Globus pallidus (tissue), 1 donor: ENCODE measurements around the gene RABGAP1L.
"Not testable (repeated sequence)": the region's sequence is repeated elsewhere in the genome, so short reads cannot be mapped to it uniquely, and the experiment has no call there.

Source experiments
- DNase-seq: peaks from one replicate; pipeline ENCODE4 v3.0.0-alpha.2; 2015; ENCODE audit warnings: low spot score

RABGAP1L gene

GRCh38 chr1:174289644-174290310 is 130.5 kb downstream of the RABGAP1L start:
- DNase-seq = no peak

- DNase-seq = no peak
Observed at GRCh38 chr1:174291059-174291458, 131.7 kb downstream of the RABGAP1L start.

GRCh38 chr1:174296309-174296708 is 137.0 kb downstream of the RABGAP1L start:
- DNase-seq = no peak

GRCh38 chr1:174297351-174297750 is 138.0 kb downstream of the RABGAP1L start:
- no peak for DNase-seq

DNA sequence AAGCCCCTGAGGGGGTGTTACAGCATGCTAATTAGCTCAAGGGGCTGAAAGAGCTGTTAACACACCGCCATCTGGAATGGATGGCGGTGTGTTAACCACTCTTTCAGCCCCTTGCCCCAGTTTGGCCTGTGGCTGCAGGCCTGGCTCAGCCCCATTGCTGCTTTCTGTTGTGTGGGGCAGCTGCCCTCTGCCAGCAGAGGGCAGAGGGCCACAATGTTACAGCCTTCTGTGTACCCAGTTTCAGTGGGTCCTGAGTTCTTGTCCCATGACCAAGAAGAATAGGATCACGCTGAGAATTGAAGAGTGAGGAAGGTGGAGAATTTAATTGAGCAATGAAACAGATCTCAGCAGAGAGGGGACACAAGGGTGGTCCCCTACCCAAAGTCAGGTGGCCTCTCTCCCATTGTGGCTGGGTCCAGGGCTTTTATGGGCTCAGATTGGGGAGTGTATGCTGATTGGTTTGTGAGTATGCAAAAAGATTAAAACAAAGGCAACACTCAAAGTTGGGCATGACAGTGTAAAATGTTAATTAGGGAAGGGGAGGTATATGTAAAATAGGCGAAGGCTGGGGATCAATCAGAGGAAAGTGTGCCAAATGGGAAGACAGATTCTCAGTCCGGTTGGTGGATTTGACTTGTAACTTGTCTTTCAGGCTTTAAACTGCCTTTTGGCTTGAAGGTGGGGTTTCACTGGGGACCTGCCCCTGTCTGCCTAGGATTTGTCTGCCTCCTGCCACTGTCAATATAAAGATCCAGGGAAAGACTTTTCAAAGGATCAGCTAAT is 142.2 kb downstream of the RABGAP1L start:
- no peak for DNase-seq

DNA sequence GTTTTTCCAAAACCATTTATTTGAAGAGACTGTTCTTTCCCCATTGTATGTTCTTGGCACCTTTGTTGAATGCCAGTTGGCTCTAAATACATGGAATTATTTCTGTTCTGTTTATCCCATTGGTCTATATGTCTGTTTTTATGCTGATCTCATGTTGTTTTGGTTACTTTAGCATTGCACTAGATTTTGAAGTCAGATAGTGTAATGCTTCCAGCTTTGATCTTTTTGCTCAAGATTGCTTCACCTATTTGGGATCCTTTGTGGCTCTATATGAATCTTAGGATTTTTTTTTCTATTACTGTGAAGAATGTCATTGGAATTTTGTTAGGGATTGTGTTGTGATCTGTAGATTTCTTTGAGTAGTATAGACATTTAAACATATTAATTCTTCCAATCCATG is 149.3 kb downstream of the RABGAP1L start:
- no peak for DNase-seq

DNA sequence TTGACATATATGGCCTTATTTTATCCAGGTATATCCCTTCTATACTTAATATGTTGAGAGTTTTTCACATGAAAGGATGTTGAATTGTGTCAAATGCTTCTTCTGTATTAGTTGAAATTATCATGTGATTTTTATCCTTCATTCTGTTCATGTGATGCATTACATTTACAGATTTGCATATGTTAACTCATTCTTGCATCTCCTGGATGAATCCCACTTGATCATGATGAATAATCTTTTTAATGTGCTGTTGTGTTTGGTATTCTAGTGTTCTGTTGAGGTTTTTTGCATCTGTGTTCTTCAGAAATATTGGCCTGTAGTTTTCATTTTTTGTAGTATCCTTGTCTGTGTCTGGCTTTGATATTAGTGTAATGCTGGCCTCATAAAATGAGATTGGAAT is 150.2 kb downstream of the RABGAP1L start:
- no peak for DNase-seq

GRCh38 chr1:174314433-174314832 is 155.1 kb downstream of the RABGAP1L start:
- no peak for DNase-seq

GRCh38 chr1:174315239-174315638 is 155.9 kb downstream of the RABGAP1L start:
- DNase-seq = no peak

DNA sequence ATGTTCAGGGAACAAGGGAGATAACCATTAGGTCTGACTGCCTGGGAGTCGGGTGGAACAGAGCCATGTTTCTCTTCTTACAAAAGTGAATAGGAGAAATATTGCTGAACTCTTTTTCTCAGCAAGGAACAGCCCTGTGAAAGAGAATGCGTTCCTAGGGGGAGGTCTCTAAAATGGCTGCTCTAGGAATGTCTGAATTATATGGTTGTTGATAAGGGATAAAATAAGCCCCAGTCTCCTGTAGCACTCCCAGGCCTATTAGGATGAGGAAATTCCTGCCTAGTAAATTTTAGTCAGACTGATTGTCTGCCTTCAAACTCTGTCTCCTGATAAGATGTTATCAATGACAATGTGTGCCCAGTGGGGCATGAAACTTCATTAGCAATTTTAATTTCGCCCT is 161.6 kb downstream of the RABGAP1L start:
- DNase-seq = not testable (repeated sequence)

DNA sequence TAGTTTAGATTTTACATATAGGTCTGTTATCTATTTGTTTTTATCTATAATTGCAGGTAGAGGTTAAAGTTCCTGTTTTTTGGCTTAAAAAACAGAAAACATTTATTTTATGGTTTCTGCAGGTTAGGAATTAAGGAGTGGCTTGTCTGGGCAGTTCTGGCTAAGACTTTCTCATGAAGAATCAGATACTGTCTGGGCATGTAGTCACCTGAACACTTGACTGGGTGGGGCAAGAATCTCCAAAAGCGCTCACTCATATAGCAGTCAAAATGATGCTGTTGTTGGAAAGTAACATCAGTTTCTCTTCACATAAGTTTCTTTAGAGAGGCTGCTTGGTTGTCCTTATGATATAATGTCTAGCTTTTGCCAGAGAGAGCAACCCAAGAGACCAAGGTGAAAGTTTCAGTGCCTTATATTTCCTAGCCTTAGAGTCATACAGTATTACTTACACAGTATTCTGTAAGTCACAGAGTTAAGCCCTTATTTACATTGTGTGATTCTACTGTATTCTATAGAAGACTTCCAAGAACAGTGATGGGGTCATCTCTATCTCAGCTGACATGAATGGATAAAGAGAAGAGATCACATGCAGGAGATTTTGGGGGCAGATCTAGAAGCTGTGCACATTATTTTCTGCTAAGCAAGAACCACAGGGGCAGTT is 163.0 kb downstream of the RABGAP1L start:
- no peak for DNase-seq

DNA sequence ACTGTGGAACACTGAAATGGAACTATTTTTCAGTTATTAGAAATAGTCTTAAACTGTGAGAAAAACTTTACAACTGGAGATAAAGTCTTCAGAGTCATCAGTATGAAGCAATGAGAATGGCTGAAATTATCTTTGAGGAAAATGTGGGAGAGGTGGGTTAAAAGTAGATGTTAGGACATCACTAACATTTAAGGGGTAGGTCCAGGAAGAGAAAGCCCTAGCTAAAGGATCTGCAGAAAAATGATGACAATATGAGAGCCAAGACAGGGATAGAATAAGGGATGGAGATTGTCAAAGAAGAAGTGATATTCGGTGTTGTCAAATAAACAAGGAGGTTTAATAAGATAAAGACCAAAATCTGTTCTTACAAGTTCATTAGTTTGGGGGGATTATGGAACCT is 165.2 kb downstream of the RABGAP1L start:
- DNase-seq = no peak

- no peak for DNase-seq
Observed at GRCh38 chr1:174324939-174325338, 165.6 kb downstream of the RABGAP1L start.

DNA sequence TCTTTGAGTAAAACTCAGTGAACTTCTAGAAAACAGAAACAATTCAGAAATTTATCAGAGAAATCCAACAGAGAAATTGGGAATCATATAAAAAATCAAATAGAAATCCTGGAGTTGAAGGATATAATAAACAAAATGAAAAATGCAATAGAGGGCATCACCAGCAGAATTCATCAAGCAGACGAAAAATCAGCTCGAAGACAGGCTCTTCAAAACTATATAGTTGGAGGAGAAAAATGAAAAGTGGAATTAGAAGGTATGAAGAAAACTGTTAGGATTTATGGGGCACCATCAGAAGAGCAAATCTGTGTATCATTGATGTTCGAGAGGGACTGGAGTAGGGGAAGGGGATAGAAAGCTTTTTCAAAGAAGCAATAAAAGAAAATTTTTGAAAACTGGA is 167.0 kb downstream of the RABGAP1L start:
- DNase-seq = no peak

- DNase-seq = no peak
Observed at GRCh38 chr1:174333437-174333836, 174.1 kb downstream of the RABGAP1L start.

GRCh38 chr1:174337000-174337681 is 177.8 kb downstream of the RABGAP1L start:
- DNase-seq = peak; percentile 5

DNA sequence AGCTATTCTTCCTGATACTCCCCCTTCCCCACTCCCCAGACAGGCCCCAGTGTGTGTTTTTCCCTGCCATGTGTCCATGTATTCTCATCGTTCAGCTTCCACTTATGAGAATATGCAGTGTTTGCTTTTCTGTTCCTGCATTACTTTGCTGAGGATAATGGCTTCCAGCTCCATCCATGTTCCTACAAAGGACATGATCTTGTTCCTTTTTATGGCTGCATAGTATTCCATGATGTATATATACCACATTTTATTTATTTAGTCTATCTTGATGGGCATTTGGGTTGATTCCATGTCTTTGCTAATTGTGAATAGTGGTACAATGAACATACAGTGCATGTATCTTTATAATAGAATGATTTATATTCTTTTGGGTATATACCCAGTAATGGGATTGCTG is 181.1 kb downstream of the RABGAP1L start:
- DNase-seq = not testable (repeated sequence)

DNA sequence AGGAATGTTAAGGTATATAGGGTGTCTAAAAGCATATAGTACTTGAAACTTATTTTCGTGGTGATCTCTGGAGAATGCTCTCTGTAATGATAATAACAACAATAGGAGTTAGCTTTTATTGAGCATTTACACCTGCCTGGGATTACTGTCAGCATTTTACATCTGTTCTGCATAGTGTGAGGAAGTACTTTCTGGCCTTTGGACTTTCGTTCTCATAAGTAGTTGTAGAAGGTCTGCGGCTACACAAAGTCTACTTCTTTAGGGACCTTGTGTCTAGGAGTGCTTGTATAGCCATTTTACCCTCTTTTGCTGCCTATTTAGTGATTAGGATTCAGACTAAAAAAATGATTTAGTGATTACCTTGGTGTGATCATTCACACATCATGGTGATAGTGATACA is 184.8 kb downstream of the RABGAP1L start:
- DNase-seq = no peak

- DNase-seq = no peak
Observed at GRCh38 chr1:174352117-174352516, 192.8 kb downstream of the RABGAP1L start.

DNA sequence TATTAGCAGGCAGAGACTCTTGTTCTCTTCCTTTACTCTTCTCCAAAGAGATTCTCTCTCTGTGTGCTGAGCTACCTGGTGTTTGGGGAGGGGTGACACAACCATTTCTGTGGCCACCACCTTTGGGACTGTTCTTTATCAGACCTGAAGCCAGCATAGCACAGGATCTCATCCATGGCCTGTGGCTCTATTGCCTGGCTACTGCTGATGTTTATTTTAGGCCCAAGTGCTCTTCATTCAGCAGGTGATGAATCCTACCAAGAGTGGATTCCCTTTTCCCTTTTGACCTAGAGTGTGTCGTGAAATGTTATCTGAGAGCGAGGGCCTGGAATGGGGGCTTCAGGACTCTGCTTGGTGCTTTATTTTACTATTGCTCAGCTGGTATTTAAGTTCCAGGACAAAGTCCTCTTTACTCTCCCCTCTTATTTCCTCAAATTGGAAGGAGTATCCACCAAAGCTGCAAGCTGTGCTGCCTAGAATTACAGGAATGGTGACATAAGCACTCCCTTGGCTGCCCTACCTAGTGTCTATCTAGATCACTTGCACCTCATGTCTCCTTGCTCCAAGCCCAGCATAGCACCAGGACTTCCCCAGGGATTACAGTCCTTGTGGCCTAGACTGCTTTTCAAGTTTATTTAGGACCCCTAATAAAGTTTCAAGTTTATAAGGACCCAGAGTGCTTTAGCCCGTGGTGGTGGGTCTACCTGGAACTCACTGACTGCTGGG is 193.7 kb downstream of the RABGAP1L start:
- no peak for DNase-seq

GRCh38 chr1:174358344-174358743 is 199.0 kb downstream of the RABGAP1L start:
- DNase-seq = no peak
